Bronchial epithelial cell (primary cell): Measurements from ENCODE around the gene DNAJA1. TPM values are rescaled to one million over a fixed set of nuclear protein-coding genes. Genes with fewer than 3 reads are reported as not detected.

Experiments
- DNase-seq: peaks from one replicate; pipeline ENCODE4 v3.0.0-alpha.2; 2010; ENCODE audit warnings: low read depth
- FAIRE-seq: peaks from 2 replicates; lab custom pipeline; 2011; peaks lifted over from hg19 to GRCh38; lab: Jason Lieb, UNC
- H3K27me3 ChIP-seq: 2 replicates; pipeline ENCODE4 v1.5.1; 2011; ENCODE audit warnings: low read length; ENCODE audit not compliant: control insufficient read depth, insufficient read depth
- H3K36me3 ChIP-seq: 2 replicates; pipeline ENCODE4 v1.5.1; 2011; ENCODE audit warnings: low read length; ENCODE audit not compliant: control insufficient read depth, insufficient read depth
- H3K4me3 ChIP-seq: 2 replicates; pipeline ENCODE4 v1.5.1; 2011; ENCODE audit warnings: mild to moderate bottlenecking, low read depth, low read length, control low read depth
- total RNA-seq: library from RNA; depleted of rRNA; stranded (reverse); fragments of >200 nt; gene quantifications from 2 replicates; pipeline ENCODE4 v1.2.1, GENCODE V29; 2014
- TF ChIP-seq, protein P1 (sequence below): IDR thresholded peaks from 2 replicates; pipeline ENCODE4 v1.5.1; 2011; ENCODE audit warnings: mild to moderate bottlenecking, moderate library complexity, low read length, control low read depth, inconsistent platforms; ENCODE audit not compliant: insufficient read depth, severe bottlenecking

DNAJA1 gene
- total RNA-seq, result 26.1 and 27.3 TPM in 2 replicates

DNA sequence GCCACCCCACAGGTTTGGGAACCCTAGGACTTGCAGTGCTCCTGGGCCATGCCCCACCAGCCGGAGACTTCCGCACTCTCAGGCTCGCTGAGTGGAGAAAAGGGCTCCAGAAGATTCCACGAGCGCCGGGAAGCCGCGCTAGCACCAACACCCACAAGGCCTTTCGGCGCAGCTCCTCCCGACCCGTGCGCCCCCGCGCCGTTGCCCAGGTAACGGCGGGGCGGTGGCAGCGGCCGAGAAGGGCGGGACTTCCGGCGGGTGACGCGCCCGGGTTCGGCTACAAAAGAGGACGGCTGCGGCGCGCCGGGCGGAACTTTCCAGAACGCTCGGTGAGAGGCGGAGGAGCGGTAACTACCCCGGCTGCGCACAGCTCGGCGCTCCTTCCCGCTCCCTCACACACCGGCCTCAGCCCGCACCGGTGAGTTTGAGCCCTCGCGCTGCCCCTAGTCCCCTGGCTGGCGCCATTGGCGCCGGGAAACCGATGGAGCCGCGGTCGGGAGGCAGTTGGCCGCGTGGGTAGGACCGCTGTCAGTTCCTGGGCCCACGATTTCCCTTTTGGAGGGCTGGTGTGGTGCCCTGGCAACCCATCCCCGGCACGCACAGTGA lies at the start of gene DNAJA1:
Gene DNAJA1, plus strand, starts transcription at position 308 of the 606 bp plus-strand sequence. CDS start 1,212 bp downstream, outside the sequence.
- peak; percentile 73 for DNase-seq
- H3K4me3 ChIP-seq, result peak within 1 kb of the TSS; percentile 100
- peaks cover 5% of the 10 kb centered on the region for H3K36me3 ChIP-seq
- H3K27me3 ChIP-seq, result no peaks in the 10 kb centered on the region
- no peak for FAIRE-seq
- TF ChIP-seq, protein P1, sequence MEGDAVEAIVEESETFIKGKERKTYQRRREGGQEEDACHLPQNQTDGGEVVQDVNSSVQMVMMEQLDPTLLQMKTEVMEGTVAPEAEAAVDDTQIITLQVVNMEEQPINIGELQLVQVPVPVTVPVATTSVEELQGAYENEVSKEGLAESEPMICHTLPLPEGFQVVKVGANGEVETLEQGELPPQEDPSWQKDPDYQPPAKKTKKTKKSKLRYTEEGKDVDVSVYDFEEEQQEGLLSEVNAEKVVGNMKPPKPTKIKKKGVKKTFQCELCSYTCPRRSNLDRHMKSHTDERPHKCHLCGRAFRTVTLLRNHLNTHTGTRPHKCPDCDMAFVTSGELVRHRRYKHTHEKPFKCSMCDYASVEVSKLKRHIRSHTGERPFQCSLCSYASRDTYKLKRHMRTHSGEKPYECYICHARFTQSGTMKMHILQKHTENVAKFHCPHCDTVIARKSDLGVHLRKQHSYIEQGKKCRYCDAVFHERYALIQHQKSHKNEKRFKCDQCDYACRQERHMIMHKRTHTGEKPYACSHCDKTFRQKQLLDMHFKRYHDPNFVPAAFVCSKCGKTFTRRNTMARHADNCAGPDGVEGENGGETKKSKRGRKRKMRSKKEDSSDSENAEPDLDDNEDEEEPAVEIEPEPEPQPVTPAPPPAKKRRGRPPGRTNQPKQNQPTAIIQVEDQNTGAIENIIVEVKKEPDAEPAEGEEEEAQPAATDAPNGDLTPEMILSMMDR, result no peak

DNA sequence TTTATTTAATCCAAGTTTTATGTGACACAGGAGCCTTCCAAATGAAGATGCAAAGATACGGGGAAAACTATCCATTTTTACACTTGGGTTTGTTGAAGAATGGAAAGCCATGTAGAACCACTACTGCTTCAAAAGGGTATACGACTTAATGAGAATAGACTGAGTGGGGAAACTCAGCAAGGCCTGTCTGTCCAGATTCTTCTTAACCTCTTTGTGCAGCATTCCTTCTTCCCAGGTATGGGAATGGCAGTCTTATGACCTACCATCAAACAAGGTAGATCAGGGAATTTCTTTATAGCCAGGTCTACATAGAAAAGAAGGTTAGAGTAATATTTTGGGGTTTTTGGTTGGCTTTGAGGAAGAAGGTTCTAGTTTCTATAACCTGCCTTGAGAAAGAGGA lies 47.0 kb upstream of the DNAJA1 start:
- peaks cover 11% of the 10 kb centered on the region for H3K36me3 ChIP-seq
- no peaks in the 10 kb centered on the region for H3K27me3 ChIP-seq
- FAIRE-seq (peak; percentile 68), DNase-seq (no peak)
- TF ChIP-seq, protein P1, result no peak
- no peak overlapping the region for H3K4me3 ChIP-seq

DNA sequence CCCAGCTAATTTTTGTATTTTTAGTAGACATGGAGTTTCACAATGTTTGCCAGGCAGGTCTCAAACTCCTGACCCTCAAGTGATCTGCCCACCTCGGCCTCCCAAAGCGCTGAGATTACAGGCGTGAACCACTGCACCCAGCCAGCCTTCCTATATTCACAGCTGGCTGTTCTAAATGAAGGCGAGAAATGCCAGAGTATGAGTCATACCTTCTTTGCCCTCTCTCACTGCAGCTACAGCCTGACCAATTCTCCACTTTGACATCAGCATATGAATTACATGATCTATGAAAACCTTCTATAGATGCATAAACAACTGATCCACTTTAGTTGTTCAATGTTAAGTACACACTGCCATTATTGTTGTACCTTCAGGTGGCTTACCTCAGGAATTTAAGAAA lies 38.1 kb upstream of the DNAJA1 start:
- TF ChIP-seq, protein P1, result no peak
- H3K4me3 ChIP-seq, result no peak overlapping the region
- DNase-seq, result peak; percentile 23
- H3K36me3 ChIP-seq, result peaks cover 25% of the 10 kb centered on the region
- no peak for FAIRE-seq
- H3K27me3 ChIP-seq, result no peaks in the 10 kb centered on the region

DNA sequence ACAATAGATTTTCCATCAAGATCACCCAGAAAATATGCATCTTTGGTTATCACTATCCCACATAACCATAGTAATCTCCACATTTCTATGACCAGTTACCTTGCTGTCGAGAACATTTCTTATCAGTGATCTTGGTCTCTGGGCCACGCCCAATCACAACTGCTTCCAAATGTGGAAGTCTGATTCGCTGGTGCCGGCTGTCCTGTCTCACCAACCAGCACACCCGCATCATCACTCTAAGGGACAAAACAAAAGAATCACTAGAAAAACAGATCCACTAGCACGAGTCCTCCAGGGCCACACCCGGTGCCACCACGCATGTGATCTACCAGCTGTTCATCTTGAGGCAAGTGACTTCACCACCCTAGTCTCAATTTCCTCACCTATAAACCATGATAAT lies 35.4 kb upstream of the DNAJA1 start:
- TF ChIP-seq, protein P1, result no peak
- Histone ChIP-seq H3K36me3 (peaks cover 24% of the 10 kb centered on the region), H3K27me3 (no peaks in the 10 kb centered on the region), H3K4me3 (no peak overlapping the region)
- no peak for FAIRE-seq
- DNase-seq, result no peak

DNA sequence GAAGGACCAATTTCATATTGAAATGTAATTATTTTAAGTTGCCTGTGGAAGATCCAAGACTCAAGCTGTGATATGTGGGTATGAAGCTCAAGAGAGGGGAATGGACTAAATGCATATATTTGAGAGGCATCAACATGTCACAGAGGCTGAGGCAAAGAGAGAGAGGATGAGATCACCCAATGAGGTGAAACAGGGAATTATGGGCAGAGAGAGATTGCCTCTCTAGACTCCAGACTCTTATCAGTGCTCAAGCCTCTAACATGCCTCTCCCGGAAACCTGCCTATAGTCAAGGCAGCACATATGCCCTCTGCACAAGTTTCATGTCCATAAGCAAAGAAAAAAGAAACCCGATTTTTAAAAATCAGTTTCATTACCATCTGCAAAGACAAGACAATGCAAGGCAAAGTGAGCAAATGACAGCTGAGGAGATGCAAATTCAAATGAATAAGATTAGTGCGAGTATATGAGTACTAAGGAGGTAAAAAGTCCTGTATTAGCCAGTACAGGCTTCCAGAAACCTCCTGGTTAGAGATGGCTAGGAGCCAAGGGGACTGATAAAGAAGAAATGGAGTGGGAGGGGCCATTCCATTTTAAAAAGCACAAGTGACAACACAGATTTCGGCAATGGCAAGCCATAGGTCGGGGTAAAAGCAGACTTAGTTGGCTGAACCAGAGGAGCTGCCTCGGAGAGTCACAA lies 33.0 kb upstream of the DNAJA1 start:
- H3K27me3 ChIP-seq, result no peaks in the 10 kb centered on the region
- H3K4me3 ChIP-seq, result no peak overlapping the region
- DNase-seq (no peak), FAIRE-seq (no peak)
- TF ChIP-seq, protein P1, result no peak
- peaks cover 21% of the 10 kb centered on the region for H3K36me3 ChIP-seq
